ENCODE measurements around the gene CASQ2.

Gene CASQ2

DNA sequence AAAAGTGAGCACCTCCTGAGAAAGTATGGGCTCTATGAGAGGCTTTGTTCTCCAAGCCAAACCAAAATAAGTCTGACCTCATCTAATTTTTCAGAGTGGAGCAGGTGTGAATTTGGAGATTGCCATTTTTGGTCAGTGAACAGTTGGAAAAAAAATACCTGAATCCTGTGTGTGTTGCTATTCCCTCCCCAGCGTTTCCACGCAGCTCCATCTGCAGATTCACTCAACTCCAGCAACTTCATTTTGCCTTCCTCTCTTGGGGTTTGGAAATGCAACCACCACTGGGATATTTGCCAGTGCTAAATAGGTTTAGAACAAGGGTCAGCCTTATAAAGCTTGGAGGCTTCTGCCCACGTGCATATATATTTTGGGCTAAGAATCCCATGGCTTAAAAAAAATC lies 11.2 kb downstream of the CASQ2 start:
- no peak overlapping the region for H3K4me3 ChIP-seq
- H3K9me3 ChIP-seq: peaks cover 0 to 4% (median 0%) of the 10 kb centered on the region in 3 donors
- H3K27me3 ChIP-seq: no peaks in the 10 kb centered on the region
- intact Hi-C loops (cut with DNase I; ENCODE audit: low total_unique reads): loop anchor here (10.0 kb wide), 1 partner anchor 423 kb away; the partner anchor contains the start of gene NGF
- TF ChIP-seq, protein P1, sequence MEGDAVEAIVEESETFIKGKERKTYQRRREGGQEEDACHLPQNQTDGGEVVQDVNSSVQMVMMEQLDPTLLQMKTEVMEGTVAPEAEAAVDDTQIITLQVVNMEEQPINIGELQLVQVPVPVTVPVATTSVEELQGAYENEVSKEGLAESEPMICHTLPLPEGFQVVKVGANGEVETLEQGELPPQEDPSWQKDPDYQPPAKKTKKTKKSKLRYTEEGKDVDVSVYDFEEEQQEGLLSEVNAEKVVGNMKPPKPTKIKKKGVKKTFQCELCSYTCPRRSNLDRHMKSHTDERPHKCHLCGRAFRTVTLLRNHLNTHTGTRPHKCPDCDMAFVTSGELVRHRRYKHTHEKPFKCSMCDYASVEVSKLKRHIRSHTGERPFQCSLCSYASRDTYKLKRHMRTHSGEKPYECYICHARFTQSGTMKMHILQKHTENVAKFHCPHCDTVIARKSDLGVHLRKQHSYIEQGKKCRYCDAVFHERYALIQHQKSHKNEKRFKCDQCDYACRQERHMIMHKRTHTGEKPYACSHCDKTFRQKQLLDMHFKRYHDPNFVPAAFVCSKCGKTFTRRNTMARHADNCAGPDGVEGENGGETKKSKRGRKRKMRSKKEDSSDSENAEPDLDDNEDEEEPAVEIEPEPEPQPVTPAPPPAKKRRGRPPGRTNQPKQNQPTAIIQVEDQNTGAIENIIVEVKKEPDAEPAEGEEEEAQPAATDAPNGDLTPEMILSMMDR (IDR thresholded peaks at IDR 0.05): no peak
- H3K4me1 ChIP-seq: peaks cover 0 to 70% (median 43%) of the 10 kb centered on the region in 4 donors
- DNase-seq: no peak
- H3K27ac ChIP-seq: peak overlapping the region; percentile 82 to 85
- H3K36me3 ChIP-seq: no peaks in the 10 kb centered on the region

DNA sequence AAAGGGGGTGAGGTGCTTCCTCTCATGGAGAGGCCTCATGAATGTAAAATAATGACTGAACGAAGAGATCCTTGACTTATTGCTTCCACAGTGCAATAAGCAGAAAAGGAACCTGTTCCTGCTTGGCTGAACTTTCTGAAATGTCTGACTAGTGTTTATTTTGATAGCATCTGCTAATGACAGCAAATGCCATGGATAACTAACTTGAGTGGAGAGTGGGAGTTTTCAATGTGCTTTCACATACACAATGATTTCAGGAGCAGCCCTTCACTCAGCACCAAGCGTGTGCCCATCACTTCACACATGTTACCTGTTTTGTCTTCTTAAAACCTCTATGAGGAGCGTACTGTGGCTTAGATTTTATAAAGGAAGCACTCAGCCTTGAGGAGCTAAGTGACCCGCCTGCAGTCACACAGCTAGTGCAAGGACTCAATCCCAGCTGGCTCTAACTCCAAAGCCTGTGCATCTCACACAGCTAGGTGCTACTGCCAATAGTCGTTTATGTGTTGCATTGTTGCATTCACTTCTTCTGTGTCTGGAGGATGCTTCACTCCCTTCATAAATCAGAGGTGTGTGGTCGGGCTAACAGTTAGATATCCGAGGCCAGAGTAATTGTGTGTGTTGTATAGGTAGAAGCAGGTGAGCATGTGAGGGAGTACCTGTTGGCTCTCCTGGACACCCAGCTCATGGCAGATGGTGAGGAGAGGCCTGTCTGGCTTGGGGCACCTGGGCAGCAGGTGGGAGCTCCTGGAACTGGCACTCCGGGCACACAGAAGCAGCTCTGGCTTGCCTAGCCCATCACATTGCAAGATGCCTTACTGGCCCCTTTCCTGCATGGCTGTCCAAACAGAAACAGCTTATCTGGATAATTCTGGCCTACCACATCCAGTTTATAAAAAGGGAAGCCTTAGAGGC lies 12.8 kb downstream of the CASQ2 start:
- DNase-seq: no peak
- Histone ChIP-seq H3K27ac (peak overlapping the region; percentile 82 to 85), H3K27me3 (no peaks in the 10 kb centered on the region), H3K9me3 (peaks cover 0 to 4% (median 0%) of the 10 kb centered on the region in 3 donors), H3K36me3 (no peaks in the 10 kb centered on the region), H3K4me3 (no peak overlapping the region), H3K4me1 (peaks cover 0 to 77% (median 45%) of the 10 kb centered on the region in 4 donors)
- intact Hi-C loops (cut with DNase I; ENCODE audit: low total_unique reads): loop anchor here (10.0 kb wide), 1 partner anchor 421 kb away; the partner anchor contains the start of gene NGF
- TF ChIP-seq, protein P1 (IDR thresholded peaks at IDR 0.05): no peak

DNA sequence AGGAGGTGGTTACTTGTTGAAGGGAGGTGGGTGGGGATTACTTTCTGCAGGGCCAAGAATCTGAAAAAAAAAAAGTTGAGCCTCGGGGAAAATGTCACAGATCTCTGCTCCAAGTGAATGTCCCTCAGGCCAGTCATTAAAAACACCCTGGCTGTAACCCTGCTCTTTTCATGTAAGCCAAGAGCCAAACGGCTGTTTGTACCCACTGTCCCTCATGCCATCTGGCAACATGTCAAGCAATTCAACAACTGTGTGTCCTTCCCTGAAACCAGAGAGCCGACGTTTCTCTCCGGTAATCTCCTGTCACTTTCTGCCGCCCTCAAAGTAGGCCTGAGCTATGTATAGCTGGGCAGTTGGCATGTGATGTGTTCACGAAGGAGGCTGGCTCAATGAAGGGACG lies 14.7 kb downstream of the CASQ2 start:
- H3K4me1 ChIP-seq: peaks cover 0 to 90% (median 55%) of the 10 kb centered on the region in 4 donors
- intact Hi-C loops (cut with DNase I; ENCODE audit: low total_unique reads): loop anchor here (5.0 to 10.0 kb wide), 2 partner anchors 37 to 419 kb away; partner anchors contain the start of gene NGF
- H3K4me3 ChIP-seq: no peak overlapping the region
- peak overlapping the region; percentile 82 to 85 for H3K27ac ChIP-seq
- TF ChIP-seq, protein P1 (IDR thresholded peaks at IDR 0.05): no peak
- no peaks in the 10 kb centered on the region for H3K9me3 ChIP-seq
- no peaks in the 10 kb centered on the region for H3K27me3 ChIP-seq
- peak; percentile 26 to 72 for DNase-seq
- no peaks in the 10 kb centered on the region for H3K36me3 ChIP-seq

DNA sequence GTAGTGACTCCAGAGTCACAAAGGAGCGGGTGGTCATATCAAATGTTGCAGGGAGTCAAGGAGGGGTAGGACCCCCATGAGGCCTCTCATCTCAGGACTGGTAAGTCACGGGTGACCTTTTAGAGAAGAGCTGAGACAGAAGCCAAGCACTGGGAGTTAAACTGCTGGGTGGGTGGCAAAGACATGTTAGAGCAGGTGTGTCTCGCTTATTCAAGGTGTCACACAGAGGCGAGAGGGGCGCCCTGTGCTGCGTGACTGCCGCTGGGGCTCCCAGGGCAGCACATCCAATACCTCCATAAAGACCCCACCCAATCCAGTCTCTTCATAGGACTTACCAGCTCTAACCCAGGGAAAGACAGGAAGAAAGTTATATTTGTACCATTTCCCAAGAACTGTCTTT lies 15.2 kb downstream of the CASQ2 start:
- no peak for DNase-seq
- H3K4me1 ChIP-seq: peaks cover 0 to 90% (median 53%) of the 10 kb centered on the region in 4 donors

DNA sequence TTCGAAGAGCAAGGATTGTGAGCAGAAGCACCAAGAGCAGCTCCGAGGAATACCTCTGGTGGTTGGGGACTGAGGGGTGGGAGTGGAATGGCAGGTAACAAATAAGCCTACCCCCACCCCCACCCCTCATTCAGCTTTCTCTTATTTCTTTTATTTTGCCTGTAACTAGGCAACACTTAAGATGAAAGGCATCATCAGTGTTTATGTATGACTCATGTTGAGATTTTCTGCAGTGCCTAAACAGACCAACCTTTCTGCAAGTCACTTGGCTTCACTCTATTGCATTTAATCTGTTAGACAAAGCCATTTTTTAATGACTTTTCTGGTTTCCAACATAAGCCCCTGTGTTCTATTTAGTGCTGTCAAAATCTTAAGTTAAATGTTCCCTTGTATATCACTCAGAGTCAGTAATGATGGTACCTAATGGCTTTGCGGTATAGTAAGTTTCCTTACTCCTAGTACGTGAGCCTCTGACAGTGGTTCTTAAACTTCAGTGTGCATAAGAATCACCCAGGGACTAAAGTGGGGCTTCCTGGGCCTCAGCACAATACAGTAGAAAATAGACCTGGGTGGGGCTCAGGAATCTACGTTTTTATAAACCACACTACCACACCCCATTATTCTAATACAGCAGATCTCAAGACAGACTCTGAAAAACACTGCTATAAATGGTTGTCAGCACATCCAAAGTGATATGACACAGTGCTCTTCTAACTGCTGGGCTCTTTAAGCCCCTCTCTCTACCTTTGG lies 19.9 kb downstream of the CASQ2 start:
- peaks cover 0 to 49% (median 23%) of the 10 kb centered on the region in 4 donors for H3K4me1 ChIP-seq
- no peaks in the 10 kb centered on the region for H3K27me3 ChIP-seq
- H3K27ac ChIP-seq: peak overlapping the region; percentile 47 to 56
- TF ChIP-seq, protein P1 (IDR thresholded peaks at IDR 0.05): no peak
- no peaks in the 10 kb centered on the region for H3K36me3 ChIP-seq
- H3K4me3 ChIP-seq: no peak overlapping the region
- H3K9me3 ChIP-seq: no peaks in the 10 kb centered on the region
- intact Hi-C loops (cut with DNase I; ENCODE audit: low total_unique reads): no loop called here
- DNase-seq: no peak

More for the DNA sequence above, 15.2 kb downstream of the CASQ2 start:
- Histone ChIP-seq H3K27me3 (no peaks in the 10 kb centered on the region), H3K9me3 (no peaks in the 10 kb centered on the region), H3K4me3 (no peak overlapping the region), H3K36me3 (no peaks in the 10 kb centered on the region), H3K27ac (peak overlapping the region; percentile 82 to 85)
- intact Hi-C loops (cut with DNase I; ENCODE audit: low total_unique reads): loop anchor here (5.0 to 10.0 kb wide), 2 partner anchors 36 to 419 kb away; partner anchors contain the start of gene NGF
- TF ChIP-seq, protein P1 (IDR thresholded peaks at IDR 0.05): no peak

Measured in tibial artery (tissue), 4 donors.